ENCODE measurements around the gene CES4A.

DNA sequence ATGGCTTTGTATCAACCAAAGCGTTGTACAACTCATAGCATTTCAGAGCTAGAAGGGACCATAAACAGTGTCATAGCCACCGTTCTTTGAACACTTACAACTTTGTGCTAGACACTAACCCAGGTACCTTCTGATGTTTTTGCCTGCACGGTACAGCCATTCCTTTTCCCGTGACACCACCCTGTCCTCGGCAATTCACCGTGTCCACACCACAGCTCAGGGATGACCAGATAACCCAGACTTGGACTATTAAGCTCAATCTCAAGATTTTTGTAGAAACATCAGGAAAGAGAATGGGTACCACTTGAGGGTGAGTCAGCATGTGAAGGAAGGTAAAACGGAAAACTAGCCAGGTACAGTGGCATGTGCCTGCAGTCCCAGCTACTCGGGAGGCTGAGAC lies 30.8 kb downstream of the CES4A start:
- TF ChIP-seq, protein P1, sequence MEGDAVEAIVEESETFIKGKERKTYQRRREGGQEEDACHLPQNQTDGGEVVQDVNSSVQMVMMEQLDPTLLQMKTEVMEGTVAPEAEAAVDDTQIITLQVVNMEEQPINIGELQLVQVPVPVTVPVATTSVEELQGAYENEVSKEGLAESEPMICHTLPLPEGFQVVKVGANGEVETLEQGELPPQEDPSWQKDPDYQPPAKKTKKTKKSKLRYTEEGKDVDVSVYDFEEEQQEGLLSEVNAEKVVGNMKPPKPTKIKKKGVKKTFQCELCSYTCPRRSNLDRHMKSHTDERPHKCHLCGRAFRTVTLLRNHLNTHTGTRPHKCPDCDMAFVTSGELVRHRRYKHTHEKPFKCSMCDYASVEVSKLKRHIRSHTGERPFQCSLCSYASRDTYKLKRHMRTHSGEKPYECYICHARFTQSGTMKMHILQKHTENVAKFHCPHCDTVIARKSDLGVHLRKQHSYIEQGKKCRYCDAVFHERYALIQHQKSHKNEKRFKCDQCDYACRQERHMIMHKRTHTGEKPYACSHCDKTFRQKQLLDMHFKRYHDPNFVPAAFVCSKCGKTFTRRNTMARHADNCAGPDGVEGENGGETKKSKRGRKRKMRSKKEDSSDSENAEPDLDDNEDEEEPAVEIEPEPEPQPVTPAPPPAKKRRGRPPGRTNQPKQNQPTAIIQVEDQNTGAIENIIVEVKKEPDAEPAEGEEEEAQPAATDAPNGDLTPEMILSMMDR (IDR thresholded peaks at IDR 0.05; ENCODE audit: insufficient read depth, low read depth, low read length): no peak
- TF ChIP-seq EZH2 (IDR thresholded peaks at IDR 0.05; ENCODE audit: insufficient read depth, low read length): no peak

Measured in astrocyte (in vitro differentiated cells and primary cell).